ENCODE measurements around the gene JAZF1. TPM values are rescaled to one million over a fixed set of nuclear protein-coding genes. Genes with fewer than 3 reads are reported as not detected.

JAZF1 gene
- total and polyA plus RNA-seq, 9 of the 15 experiments (the other 6 are each of a cell fraction or from before 2014, with no cell fraction given) = 0.04 to 0.64 (median 0.11) TPM; not detected in 3

GRCh38 chr7:27960415-27960814, 220.2 kb downstream of the JAZF1 start:
- H4K20me1 ChIP-seq (replicated peaks; ENCODE audit: control insufficient read depth, insufficient read depth, low read length) = no peaks in the 10 kb centered on the region; the same call in 1 of the 2 replicates
- intact Hi-C loops (cut with micrococcal nuclease) (no loop called here), in situ Hi-C loops (cut with MboI) (no loop called here)
- H3K4me2 ChIP-seq (ENCODE audit: insufficient read depth, low read length) = no peak overlapping the region
- no peaks in the 10 kb centered on the region for H3K9me3 ChIP-seq (replicated peaks; ENCODE audit: control insufficient read depth, insufficient read depth, low read depth, low read length)
- H3K4me3 ChIP-seq = no peak overlapping the region
- WGBS (ENCODE audit: insufficient coverage, low coverage, missing lambda C conversion rate) = 0% methylated on average over 1 of the region's 1 CpG
- no peaks in the 10 kb centered on the region for H3K36me3 ChIP-seq (ENCODE audit: control insufficient read depth, insufficient read depth, low read length)
- H3K79me2 ChIP-seq (ENCODE audit: control insufficient read depth, insufficient read depth, low read length) = no peaks in the 10 kb centered on the region
- FAIRE-seq = no peak
- POLR2A ChIA-PET = interaction anchor here (0.7 to 0.8 kb wide), 2 partner anchors 9 to 14 kb away, joined by 3 read pairs; no protein-coding TSS in a partner anchor
- no TSS peak for BruUV-seq (replicated peaks)
- no peak for TF ChIP-seq DACH1 (IDR thresholded peaks at IDR 0.05; ENCODE audit: partially characterized antibody)
- TF ChIP-seq ZNF668 (CRISPR knock-in tag; IDR thresholded peaks at IDR 0.05) = no peak
- H3K4me1 ChIP-seq (replicated peaks in 1 of 2; ENCODE audit: control insufficient read depth in 2 of 2, insufficient read depth in 2 of 2, low read length in 2 of 2) = no peaks in the 10 kb centered on the region
- H3K9ac ChIP-seq (ENCODE audit: insufficient read depth in 1 of 2, low read depth in 2 of 2, low read length in 2 of 2) = no peak overlapping the region
- ATAC-seq = no peak
- CTCF ChIA-PET (ENCODE audit: low intra/inter-chr PET ratio) = no interaction called here
- H2AFZ ChIP-seq (ENCODE audit: low read depth, low read length) = no peak overlapping the region
- H3K9me1 ChIP-seq (ENCODE audit: control insufficient read depth, insufficient read depth, low read length) = no peaks in the 10 kb centered on the region
- DNase-seq (ENCODE audit: extremely low read depth in 1 of 4, low spot score in 3 of 4) = no peak
- H3K27me3 ChIP-seq (ENCODE audit: control insufficient read depth in 2 of 2, insufficient read depth in 2 of 2, low read length in 2 of 2) = peaks cover 2 to 11% of the 10 kb centered on the region in 2 experiments; a peak in 3 of 5 replicates
- no peak overlapping the region for H3K27ac ChIP-seq (ENCODE audit: extremely low read depth, low read depth, low read length)

- FAIRE-seq (no peak), DNase-seq (ENCODE audit: extremely low read depth in 1 of 4, low spot score in 3 of 4) (no peak), ATAC-seq (no peak)
- no peaks in the 10 kb centered on the region for H3K36me3 ChIP-seq (ENCODE audit: control insufficient read depth, insufficient read depth, low read length)
- H2AFZ ChIP-seq (ENCODE audit: low read depth, low read length) = no peak overlapping the region
- no peak overlapping the region for H3K4me3 ChIP-seq
- intact Hi-C loops (cut with micrococcal nuclease) = no loop called here
- H3K4me2 ChIP-seq (ENCODE audit: insufficient read depth, low read length) = no peak overlapping the region
- no peaks in the 10 kb centered on the region for H3K4me1 ChIP-seq (replicated peaks in 1 of 2; ENCODE audit: control insufficient read depth in 2 of 2, insufficient read depth in 2 of 2, low read length in 2 of 2)
- H3K9ac ChIP-seq (ENCODE audit: insufficient read depth in 1 of 2, low read depth in 2 of 2, low read length in 2 of 2) = no peak overlapping the region
- in situ Hi-C loops (cut with MboI) = no loop called here
- ChIA-PET CTCF (ENCODE audit: low intra/inter-chr PET ratio) (no interaction called here), POLR2A (interaction anchor here (0.6 kb wide), 1 partner anchor 46 kb away, joined by 3 read pairs; no protein-coding TSS in a partner anchor)
- H3K79me2 ChIP-seq (ENCODE audit: control insufficient read depth, insufficient read depth, low read length) = no peaks in the 10 kb centered on the region
- TF ChIP-seq RBFOX2 (IDR thresholded peaks at IDR 0.05; ENCODE audit: low read depth, low read length) (no peak), CBX2 (IDR thresholded peaks at IDR 0.05; ENCODE audit: insufficient read depth, low read length, poor library complexity, severe bottlenecking) (no peak), SNRNP70 (optimal IDR thresholded peaks at IDR 0.05; ENCODE audit: low read depth, low read length) (no peak), PHF20 (IDR thresholded peaks at IDR 0.05; ENCODE audit: partially characterized antibody) (no peak), ZFP30 (CRISPR knock-in tag; IDR thresholded peaks at IDR 0.05; ENCODE audit: borderline replicate concordance) (no peak), NKRF (IDR thresholded peaks at IDR 0.05; ENCODE audit: borderline replicate concordance) (no peak), SAP30 (IDR thresholded peaks at IDR 0.05; ENCODE audit: borderline replicate concordance, insufficient read depth, low read depth, low read length, poor library complexity, severe bottlenecking) (no peak), RBM34 (IDR thresholded peaks at IDR 0.05; ENCODE audit: borderline replicate concordance, insufficient read depth, low read length) (no peak), ZNF717 (CRISPR knock-in tag; IDR thresholded peaks at IDR 0.05) (no peak), ZSCAN29 (IDR thresholded peaks at IDR 0.05) (no peak)
- H3K9me3 ChIP-seq (replicated peaks; ENCODE audit: control insufficient read depth, insufficient read depth, low read depth, low read length) = no peaks in the 10 kb centered on the region
- H3K27ac ChIP-seq (ENCODE audit: extremely low read depth, low read depth, low read length) = no peak overlapping the region
- no peaks in the 10 kb centered on the region; the same call in 1 of the 2 replicates for H4K20me1 ChIP-seq (replicated peaks; ENCODE audit: control insufficient read depth, insufficient read depth, low read length)
- no TSS peak for BruUV-seq (replicated peaks)
- H3K9me1 ChIP-seq (ENCODE audit: control insufficient read depth, insufficient read depth, low read length) = no peaks in the 10 kb centered on the region
- H3K27me3 ChIP-seq (ENCODE audit: control insufficient read depth in 2 of 2, insufficient read depth in 2 of 2, low read length in 2 of 2) = peaks cover 2 to 11% of the 10 kb centered on the region in 2 experiments; a peak in 3 of 5 replicates
Observed at GRCh38 chr7:27958933-27959548, 221.6 kb downstream of the JAZF1 start.

Measured in K562 (cell line).